Epithelial cell of esophagus (primary cell): ENCODE measurements around the gene METTL21C.

ENCODE experiments used
- DNase-seq: peaks from one replicate; pipeline ENCODE4 v3.0.0; 2010; ENCODE audit warnings: low read depth
- H3K4me3 ChIP-seq: 2 replicates; pipeline ENCODE4 v1.5.1; 2011; ENCODE audit warnings: mild to moderate bottlenecking, low read length, control low read depth
- CTCF ChIP-seq: IDR thresholded peaks from 2 replicates; pipeline ENCODE4 v1.5.1; 2011; ENCODE audit warnings: low read depth, mild to moderate bottlenecking, low read length, control low read depth, inconsistent platforms; ENCODE audit not compliant: insufficient read depth; ENCODE audit errors: missing control alignments

METTL21C gene

GRCh38 chr13:102670130-102670529 is 24.7 kb downstream of the METTL21C start:
- H3K4me3 ChIP-seq = no peak overlapping the region
- no peak for DNase-seq
- TF ChIP-seq CTCF = no peak

- no peak overlapping the region for H3K4me3 ChIP-seq
- TF ChIP-seq CTCF = no peak
- DNase-seq = no peak
Measured at GRCh38 chr13:102667911-102668310, 26.9 kb downstream of the METTL21C start.

DNA sequence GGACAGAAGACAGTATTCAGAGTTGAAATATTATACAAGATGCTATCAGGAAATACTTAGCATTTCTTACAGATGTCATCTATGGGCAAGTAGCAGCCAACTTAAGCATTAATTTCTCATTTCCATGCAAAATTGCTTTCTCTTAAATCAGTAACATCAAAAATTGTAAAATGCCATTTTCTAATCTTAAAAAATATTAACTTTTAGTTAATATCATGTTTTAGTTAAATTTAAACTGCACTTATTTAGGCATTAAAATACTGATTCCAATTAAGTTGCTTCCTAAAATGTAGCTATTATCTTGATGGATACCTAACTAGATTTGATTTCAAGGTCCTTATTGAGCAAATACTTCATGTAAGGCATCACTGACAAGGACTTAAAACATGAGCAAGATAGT is 27.8 kb downstream of the METTL21C start:
- H3K4me3 ChIP-seq = no peak overlapping the region
- no peak for DNase-seq
- no peak for TF ChIP-seq CTCF

GRCh38 chr13:102659168-102659713 is 35.6 kb downstream of the METTL21C start:
- DNase-seq = no peak

DNA sequence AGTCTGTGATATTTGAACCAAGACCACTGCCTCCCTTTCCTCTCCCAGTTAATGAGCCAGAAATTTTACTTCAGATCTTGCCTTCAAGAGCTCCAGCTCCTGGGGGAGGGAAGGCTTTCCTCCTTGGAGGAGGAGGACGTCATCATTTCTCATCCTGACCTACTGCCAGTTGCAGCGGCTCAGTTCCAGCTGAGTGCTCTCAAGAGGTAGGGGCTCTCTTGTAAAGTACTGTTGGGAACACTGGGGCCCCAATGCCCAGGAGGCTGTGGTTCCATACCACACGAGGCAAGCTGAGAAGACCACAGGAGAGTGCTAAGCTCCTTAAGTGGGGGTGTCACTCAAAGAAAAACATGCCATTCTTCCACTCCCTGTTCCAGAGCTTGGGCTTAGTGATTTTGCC is 36.2 kb downstream of the METTL21C start:
- H3K4me3 ChIP-seq = no peak overlapping the region
- no peak for DNase-seq
- TF ChIP-seq CTCF = no peak

More at GRCh38 chr13:102659168-102659713, 35.6 kb downstream of the METTL21C start:
- H3K4me3 ChIP-seq = no peak overlapping the region
- TF ChIP-seq CTCF = no peak

GRCh38 chr13:102657630-102658029 is 37.2 kb downstream of the METTL21C start:
- no peak for DNase-seq
- TF ChIP-seq CTCF = no peak

DNA sequence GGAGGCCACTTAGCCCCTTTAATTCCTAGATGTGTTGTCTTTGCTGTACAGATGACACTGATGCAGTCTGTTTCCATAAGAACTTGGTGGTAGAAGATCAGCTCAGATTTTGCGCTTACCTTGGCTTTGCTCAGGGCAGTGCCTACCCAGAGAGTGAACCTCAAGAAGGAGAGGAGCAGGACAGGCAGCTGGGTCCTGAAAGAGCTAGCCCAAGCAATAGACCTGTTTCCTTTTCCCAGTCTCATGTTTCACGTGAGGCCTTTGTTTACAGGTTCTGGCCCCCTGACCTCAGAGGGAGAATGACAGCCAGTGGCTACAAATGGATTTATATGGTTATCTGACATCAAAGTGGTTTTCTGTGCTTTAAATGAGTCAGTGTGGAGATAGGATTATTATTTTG is 40.1 kb downstream of the METTL21C start:
- no peak for TF ChIP-seq CTCF
- no peak for DNase-seq
- no peak overlapping the region for H3K4me3 ChIP-seq

More at GRCh38 chr13:102657630-102658029, 37.2 kb downstream of the METTL21C start:
- H3K4me3 ChIP-seq = no peak overlapping the region
